HCT116 (cell line): ENCODE results near the gene TAF1D. TPM values are rescaled to one million over a fixed set of nuclear protein-coding genes. Genes with fewer than 3 reads are reported as not detected.

Experiments used
- ATAC-seq: fragments of 200-7000 bp; cut with Tn5 transposase; 2 replicates; pipeline ENCODE4 v1.9.1; 2020; ENCODE audit warnings: mild to moderate bottlenecking, moderate library complexity
- BruUV-seq: library from RNA; stranded (reverse); fragments of 400-500 nt; replicated peaks from 2 replicates; lab custom pipeline; 2021; lab: Mats Ljungman, UMichigan
- CTCF ChIA-PET: fragments of 300-600 bp; sonication (Branson Sonifier 250); formaldehyde crosslinking; loops from one replicate; lab custom pipeline; 2021; ENCODE audit warnings: antibody characterized with exemption; lab: Charles Lee
- POLR2A ChIA-PET: fragments of 300-600, 350-600 bp; sonication (Branson Sonifier 250); formaldehyde crosslinking; loops from one replicate; lab custom pipeline; 2021; ENCODE audit warnings: antibody characterized with exemption; lab: Charles Lee
- RAD21 ChIA-PET, 2 experiments: fragments of 300-600 bp; sonication (Branson Sonifier 250); formaldehyde crosslinking; loops; one replicate each; lab custom pipeline; 2023; ENCODE audit warnings: low total read pairs in 2 of 2; ENCODE audit not compliant: uncharacterized antibody in 2 of 2, unreplicated experiment in 2 of 2, low non-redundant PET in 1 of 2; lab: Charles Lee
- DNase-seq: peaks from one replicate; pipeline ENCODE4 v3.0.0-alpha.2; 2010; ENCODE audit warnings: low read depth, low spot score
- H2AFZ ChIP-seq: fragments of 200-600 bp; shearing (Covaris generic), sonication (generic); 2 replicates; pipeline ENCODE4 v1.6.1; 2017; ENCODE audit warnings: low read depth, mixed run types, mixed read lengths, antibody characterized with exemption, low read length; ENCODE audit not compliant: poor library complexity, severe bottlenecking
- H3K27ac ChIP-seq: 2 replicates; pipeline ENCODE4 v1.5.1; 2012; ENCODE audit warnings: low read depth, low read length
- H3K27me3 ChIP-seq: fragments of 200-600 bp; sonication (generic); 2 replicates; pipeline ENCODE4 v1.6.1; 2016; ENCODE audit warnings: mixed run types, low read length, mixed read lengths; ENCODE audit not compliant: insufficient read depth
- H3K36me3 ChIP-seq, 2 experiments: fragments of 200-500 bp in 1 of 2; fragments of 200-600 bp in 1 of 2; sonication (Bioruptor generic) in 1 of 2; sonication (generic) in 1 of 2; 2 replicates each; pipeline versions ENCODE4 v1.5.1 to v1.6.1; 2014 to 2016; ENCODE audit warnings: low read length in 2 of 2, inconsistent platforms in 1 of 2, mixed read lengths in 1 of 2, mixed run types in 1 of 2; ENCODE audit not compliant: insufficient read depth in 2 of 2, control insufficient read depth in 1 of 2
- H3K4me1 ChIP-seq, 2 experiments: fragments of 200-600 bp in 1 of 2; sonication (generic) in 1 of 2; 2 replicates each; pipeline versions ENCODE4 v1.5.1 to v1.6.1; 2012 to 2017; ENCODE audit warnings: low read length in 2 of 2, inconsistent platforms in 1 of 2, mild to moderate bottlenecking in 1 of 2, mixed read lengths in 1 of 2, mixed run types in 1 of 2, moderate library complexity in 1 of 2; ENCODE audit not compliant: insufficient read depth in 2 of 2, control insufficient read depth in 1 of 2
- H3K4me2 ChIP-seq: fragments of 200-600 bp; sonication (generic); 2 replicates; pipeline ENCODE4 v1.6.1; 2017; ENCODE audit warnings: mixed run types, low read length, mixed read lengths
- H3K4me3 ChIP-seq, 2 experiments: fragments of 200-600 bp in 1 of 2; sonication (generic) in 1 of 2; replicated peaks in 1 of 2; 2 replicates each; pipeline ENCODE4 v1.5.1; 2011 to 2016; ENCODE audit warnings: low read length in 2 of 2, control low read depth in 1 of 2, low read depth in 1 of 2, mild to moderate bottlenecking in 1 of 2, mixed read lengths in 1 of 2, mixed run types in 1 of 2
- H3K79me2 ChIP-seq: fragments of 200-600 bp; sonication (generic); 2 replicates; pipeline ENCODE4 v1.6.1; 2017; ENCODE audit warnings: mild to moderate bottlenecking, mixed run types, low read length, moderate library complexity, mixed read lengths; ENCODE audit not compliant: insufficient read depth
- H3K9ac ChIP-seq: fragments of 200-600 bp; sonication (generic); 2 replicates; pipeline ENCODE4 v1.6.1; 2016; ENCODE audit warnings: low read length, mixed read lengths
- H3K9me2 ChIP-seq: fragments of 200-600 bp; sonication (generic), shearing (Covaris generic); 2 replicates; pipeline ENCODE4 v1.6.1; 2017; ENCODE audit warnings: mixed run types, mild to moderate bottlenecking, moderate library complexity; ENCODE audit not compliant: insufficient read depth
- H3K9me3 ChIP-seq, 2 experiments: fragments of 200-500 bp in 1 of 2; fragments of 200-600 bp in 1 of 2; sonication (Bioruptor generic) in 1 of 2; sonication (generic) in 1 of 2; 2 replicates each; pipeline ENCODE4 v1.6.1; 2014 to 2017; ENCODE audit warnings: low read length in 2 of 2, mixed read lengths in 2 of 2, inconsistent platforms in 1 of 2, low read depth in 1 of 2, mild to moderate bottlenecking in 1 of 2, mixed run types in 1 of 2, moderate library complexity in 1 of 2; ENCODE audit not compliant: control insufficient read depth in 1 of 2, insufficient read depth in 1 of 2
- H4K20me1 ChIP-seq: fragments of 200-600 bp; sonication (generic), shearing (Covaris generic); 2 replicates; pipeline ENCODE4 v1.6.1; 2017; ENCODE audit warnings: mixed run types, mild to moderate bottlenecking, moderate library complexity; ENCODE audit not compliant: insufficient read depth
- CBX3 ChIP-seq: IDR thresholded peaks from 2 replicates; pipeline ENCODE4 v1.6.1; 2012; ENCODE audit warnings: low read depth
- CEBPB ChIP-seq: IDR thresholded peaks from 2 replicates; pipeline ENCODE4 v1.6.1; 2012; ENCODE audit warnings: low read depth
- CTCF ChIP-seq, 3 experiments: fragments of 200-600 bp in 1 of 3; sonication (generic) in 1 of 3; IDR thresholded peaks in 2 of 3; conservative IDR thresholded peaks in 1 of 3; 2 replicates each; pipeline ENCODE4 v1.5.1; 2012 to 2017; ENCODE audit warnings: low read depth in 2 of 3, low read length in 2 of 3, antibody characterized with exemption in 1 of 3, borderline replicate concordance in 1 of 3, control low read depth in 1 of 3, mild to moderate bottlenecking in 1 of 3, mixed read lengths in 1 of 3, mixed run types in 1 of 3, moderate library complexity in 1 of 3; ENCODE audit not compliant: insufficient read depth in 1 of 3
- EGR1 ChIP-seq: IDR thresholded peaks from 2 replicates; pipeline ENCODE4 v1.6.1; 2012; ENCODE audit warnings: low read depth
- JUND ChIP-seq: IDR thresholded peaks from 2 replicates; pipeline ENCODE4 v1.6.1; 2012
- YY1 ChIP-seq: IDR thresholded peaks from 2 replicates; pipeline ENCODE4 v1.6.1; 2011; ENCODE audit warnings: low read length, low read depth, moderate library complexity, mild to moderate bottlenecking; ENCODE audit not compliant: insufficient replicate concordance; ENCODE audit errors: extremely low read depth
- ZNF274 ChIP-seq: fragments of 200-500 bp; sonication (Bioruptor generic); IDR thresholded peaks from 2 replicates; pipeline ENCODE4 v1.6.1; 2014; ENCODE audit warnings: mild to moderate bottlenecking, low read depth, low read length, inconsistent platforms
- intact Hi-C: fragments of 100-400 bp; cut with micrococcal nuclease; formaldehyde crosslinking; loops from 2 replicates; pipeline ENCODE4 v1.10.0; 2022
- microRNA counts: library from miRNA; unstranded; fragments of <30 nt; microRNA quantifications from one replicate; lab custom pipeline; 2015
- microRNA-seq: library from miRNA; unstranded; fragments of <30 nt; microRNA quantifications from one replicate; pipeline ENCODE4, GENCODE V29; 2016; ENCODE audit warnings: borderline number of aligned reads
- total RNA-seq: library from RNA; stranded (reverse); gene quantifications from one replicate; pipeline ENCODE4 v1.2.1, GENCODE V29; 2021; ENCODE audit not compliant: unreplicated experiment
- TF ChIP-seq, protein P1 (sequence below): IDR thresholded peaks from 2 replicates; pipeline ENCODE4 v1.6.1; 2012; ENCODE audit warnings: low read depth

The TAF1D gene
- total RNA-seq, 1 experiment from 2014 or later = 267 TPM

DNA sequence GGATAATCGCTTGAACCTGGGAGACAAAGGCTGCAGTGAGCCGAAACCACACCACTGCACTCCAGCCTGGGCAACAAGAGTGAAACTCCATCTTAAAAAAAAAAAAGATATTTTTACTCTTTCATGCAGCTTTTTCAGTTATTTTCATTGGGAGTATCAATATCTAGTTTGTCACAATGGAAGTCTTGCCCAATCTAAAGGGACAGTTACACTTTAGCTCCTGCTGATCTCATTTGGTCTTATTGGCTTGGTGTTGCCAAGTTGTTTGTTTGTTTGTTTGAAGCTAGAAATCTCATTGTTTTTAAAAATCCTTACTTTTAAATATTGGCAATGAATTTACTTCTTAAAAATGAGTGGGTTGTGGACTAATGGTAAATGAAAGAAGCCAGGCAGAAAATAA is 55.1 kb downstream of the TAF1D start:
- TF ChIP-seq ZNF274 (no peak), CEBPB (no peak), CBX3 (no peak), YY1 (no peak), CTCF (IDR thresholded peaks at IDR 0.05 in 2 of 3, conservative IDR thresholded peaks at IDR 0.05 in 1 of 3; ENCODE audit: borderline replicate concordance in 1 of 3, insufficient read depth in 1 of 3, low read depth in 2 of 3, low read length in 2 of 3) (no peak), JUND (no peak), EGR1 (no peak)
- TF ChIP-seq, protein P1, sequence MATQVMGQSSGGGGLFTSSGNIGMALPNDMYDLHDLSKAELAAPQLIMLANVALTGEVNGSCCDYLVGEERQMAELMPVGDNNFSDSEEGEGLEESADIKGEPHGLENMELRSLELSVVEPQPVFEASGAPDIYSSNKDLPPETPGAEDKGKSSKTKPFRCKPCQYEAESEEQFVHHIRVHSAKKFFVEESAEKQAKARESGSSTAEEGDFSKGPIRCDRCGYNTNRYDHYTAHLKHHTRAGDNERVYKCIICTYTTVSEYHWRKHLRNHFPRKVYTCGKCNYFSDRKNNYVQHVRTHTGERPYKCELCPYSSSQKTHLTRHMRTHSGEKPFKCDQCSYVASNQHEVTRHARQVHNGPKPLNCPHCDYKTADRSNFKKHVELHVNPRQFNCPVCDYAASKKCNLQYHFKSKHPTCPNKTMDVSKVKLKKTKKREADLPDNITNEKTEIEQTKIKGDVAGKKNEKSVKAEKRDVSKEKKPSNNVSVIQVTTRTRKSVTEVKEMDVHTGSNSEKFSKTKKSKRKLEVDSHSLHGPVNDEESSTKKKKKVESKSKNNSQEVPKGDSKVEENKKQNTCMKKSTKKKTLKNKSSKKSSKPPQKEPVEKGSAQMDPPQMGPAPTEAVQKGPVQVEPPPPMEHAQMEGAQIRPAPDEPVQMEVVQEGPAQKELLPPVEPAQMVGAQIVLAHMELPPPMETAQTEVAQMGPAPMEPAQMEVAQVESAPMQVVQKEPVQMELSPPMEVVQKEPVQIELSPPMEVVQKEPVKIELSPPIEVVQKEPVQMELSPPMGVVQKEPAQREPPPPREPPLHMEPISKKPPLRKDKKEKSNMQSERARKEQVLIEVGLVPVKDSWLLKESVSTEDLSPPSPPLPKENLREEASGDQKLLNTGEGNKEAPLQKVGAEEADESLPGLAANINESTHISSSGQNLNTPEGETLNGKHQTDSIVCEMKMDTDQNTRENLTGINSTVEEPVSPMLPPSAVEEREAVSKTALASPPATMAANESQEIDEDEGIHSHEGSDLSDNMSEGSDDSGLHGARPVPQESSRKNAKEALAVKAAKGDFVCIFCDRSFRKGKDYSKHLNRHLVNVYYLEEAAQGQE = no peak
- ChIA-PET POLR2A (no interaction called here), RAD21 (no interaction called here), CTCF (no interaction called here)
- Histone ChIP-seq H3K9me3 (no peaks in the 10 kb centered on the region), H2AFZ (no peak overlapping the region), H3K27me3 (no peaks in the 10 kb centered on the region), H3K9me2 (no peaks in the 10 kb centered on the region), H3K79me2 (peaks cover 7% of the 10 kb centered on the region; the same call in 1 of the 2 replicates), H4K20me1 (no peaks in the 10 kb centered on the region), H3K4me3 (no peak overlapping the region), H3K4me2 (no peak overlapping the region), H3K27ac (no peak overlapping the region), H3K4me1 (no peaks in the 10 kb centered on the region), H3K9ac (no peak overlapping the region), H3K36me3 (peaks cover 41 to 46% of the 10 kb centered on the region in 2 experiments)
- BruUV-seq = no TSS peak
- intact Hi-C loops = no loop called here
- no peak for ATAC-seq
- no peak for DNase-seq

MicroRNA genes within 50 kb of the gene (microRNA counts, 767-probe panel; counts per million panel counts)
- not detected for microRNA hsa-miR-1304-5p (lab: Ali Mortazavi, UCI)

Small RNAs within 50 kb of the gene (microRNA-seq; reads per million reads assigned to microRNA genes)
- 75.7 reads per million, percentile 60 among the genes with 10 or more reads in this experiment for gene MIR1304

Other genes starting within 250 kb of the TAF1D start
- gene SMCO4, start 198.1 kb downstream of the TAF1D start, total RNA-seq = 23.1 TPM
- gene CEP295, start 79.8 kb downstream of the TAF1D start, total RNA-seq = 17.7 TPM
- 26.1 TPM for gene C11orf54, start 177 bp upstream of the TAF1D start, total RNA-seq
- 41.1 TPM for gene MED17, start 42.8 kb upstream of the TAF1D start, total RNA-seq
- gene VSTM5, start 109.1 kb upstream of the TAF1D start, total RNA-seq = not detected